HUES6 (cell line): ENCODE results near the gene USP38.
A peak's percentile ranks its signal among the peaks of the same experiment; 100 is the strongest.
"Not testable (repeated sequence)": the region's sequence is repeated elsewhere in the genome, so short reads cannot be mapped to it uniquely, and the experiment has no call there.

Source experiments
- H3K27ac ChIP-seq: 2 replicates; pipeline ENCODE4 v1.7.0; 2013; ENCODE audit warnings: low read depth, mild to moderate bottlenecking, low read length, inconsistent platforms
- H3K27me3 ChIP-seq: 2 replicates; pipeline ENCODE4 v1.6.1; 2013; ENCODE audit warnings: low read length; ENCODE audit not compliant: control insufficient read depth, insufficient read depth
- H3K36me3 ChIP-seq: 2 replicates; pipeline ENCODE4 v1.6.1; 2013; ENCODE audit warnings: low read length; ENCODE audit not compliant: control insufficient read depth, insufficient read depth
- H3K4me1 ChIP-seq: 2 replicates; pipeline ENCODE4 v1.6.1; 2013; ENCODE audit warnings: low read length; ENCODE audit not compliant: control insufficient read depth, insufficient read depth
- H3K4me3 ChIP-seq: 2 replicates; pipeline ENCODE4 v1.5.1; 2013; ENCODE audit warnings: low read depth, low read length
- H3K9ac ChIP-seq: one replicate; pipeline ENCODE4 v1.6.1; 2013; ENCODE audit warnings: mild to moderate bottlenecking, low read length
- H3K9me3 ChIP-seq: 2 replicates; pipeline ENCODE4 v1.6.1; 2013; ENCODE audit warnings: low read depth, low read length; ENCODE audit not compliant: control insufficient read depth, insufficient read depth

USP38 gene

DNA sequence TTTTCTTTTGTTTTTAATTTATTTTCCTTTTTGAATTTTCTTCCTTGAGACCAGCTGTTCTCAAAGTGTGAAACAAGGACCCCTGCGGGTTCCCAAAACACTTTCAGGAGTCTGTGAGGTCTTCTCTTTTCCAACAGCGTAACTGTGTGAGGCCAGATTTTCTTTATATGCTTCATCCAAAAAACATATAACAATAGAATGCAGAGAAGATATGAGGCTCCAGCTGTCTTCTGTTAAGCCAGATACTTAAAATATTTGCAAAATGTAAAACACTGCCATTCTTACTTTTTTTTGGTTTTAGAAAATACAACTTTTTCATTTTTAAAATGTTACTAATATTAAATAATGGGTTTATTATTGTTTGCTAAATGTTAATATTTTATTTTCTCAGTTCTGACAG is 27.8 kb downstream of the USP38 start:
- Histone ChIP-seq H3K9me3 (no peaks in the 10 kb centered on the region), H3K27me3 (no peaks in the 10 kb centered on the region), H3K4me1 (no peaks in the 10 kb centered on the region), H3K9ac (no peak overlapping the region), H3K36me3 (peaks cover 34% of the 10 kb centered on the region), H3K4me3 (no peak overlapping the region), H3K27ac (no peak overlapping the region)

GRCh38 chr4:143215873-143216272 is 31.2 kb downstream of the USP38 start:
- Histone ChIP-seq H3K4me1 (no peaks in the 10 kb centered on the region), H3K27ac (no peak overlapping the region), H3K27me3 (no peaks in the 10 kb centered on the region), H3K4me3 (no peak overlapping the region), H3K36me3 (peaks cover 39% of the 10 kb centered on the region), H3K9ac (no peak overlapping the region), H3K9me3 (no peaks in the 10 kb centered on the region)

- no peak overlapping the region for H3K27ac ChIP-seq
- H3K27me3 ChIP-seq: no peaks in the 10 kb centered on the region
- H3K9me3 ChIP-seq: no peaks in the 10 kb centered on the region
- peaks cover 10% of the 10 kb centered on the region; the same call in 1 of the 2 replicates for H3K36me3 ChIP-seq
- no peak overlapping the region for H3K4me3 ChIP-seq
- no peak overlapping the region for H3K9ac ChIP-seq
- H3K4me1 ChIP-seq: no peaks in the 10 kb centered on the region
Observed at GRCh38 chr4:143224255-143224654, 39.5 kb downstream of the USP38 start.

DNA sequence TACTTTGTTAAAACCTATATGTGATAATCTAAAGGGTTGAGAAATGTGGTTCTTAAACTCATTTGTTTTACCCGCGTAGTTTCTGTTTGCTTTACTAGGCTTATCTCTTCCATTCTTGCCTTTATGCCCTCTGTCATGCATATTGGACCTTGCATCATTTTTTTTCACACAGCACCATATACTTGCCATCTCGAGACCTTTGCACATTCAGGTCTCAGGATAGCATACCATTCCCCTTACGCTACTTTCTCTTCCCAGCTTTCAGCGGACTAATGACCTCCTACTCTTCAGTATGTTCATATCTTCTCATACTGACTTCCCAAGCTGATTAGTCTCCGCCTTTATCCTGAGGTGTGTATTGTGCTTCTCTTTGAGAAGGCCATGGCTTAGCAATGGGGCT is 40.5 kb downstream of the USP38 start:
- H3K27me3 ChIP-seq: no peaks in the 10 kb centered on the region
- H3K4me1 ChIP-seq: no peaks in the 10 kb centered on the region
- H3K4me3 ChIP-seq: no peak overlapping the region

GRCh38 chr4:143230683-143231082 is 46.0 kb downstream of the USP38 start:
- Histone ChIP-seq H3K9ac (no peak overlapping the region), H3K36me3 (no peaks in the 10 kb centered on the region), H3K27ac (no peak overlapping the region)

More for the DNA sequence above, 40.5 kb downstream of the USP38 start:
- Histone ChIP-seq H3K9ac (no peak overlapping the region), H3K36me3 (peaks cover 10% of the 10 kb centered on the region; the same call in 1 of the 2 replicates), H3K9me3 (no peaks in the 10 kb centered on the region), H3K27ac (peak overlapping the region; percentile 13; the same call in 1 of the 2 replicates)

GRCh38 chr4:143232277-143232676 is 47.6 kb downstream of the USP38 start:
- Histone ChIP-seq H3K27ac (no peak overlapping the region), H3K27me3 (no peaks in the 10 kb centered on the region), H3K9ac (no peak overlapping the region), H3K4me1 (no peaks in the 10 kb centered on the region), H3K9me3 (no peaks in the 10 kb centered on the region), H3K4me3 (no peak overlapping the region), H3K36me3 (no peaks in the 10 kb centered on the region)

More at GRCh38 chr4:143230683-143231082, 46.0 kb downstream of the USP38 start:
- no peaks in the 10 kb centered on the region for H3K9me3 ChIP-seq
- no peaks in the 10 kb centered on the region for H3K27me3 ChIP-seq
- H3K4me1 ChIP-seq: no peaks in the 10 kb centered on the region
- no peak overlapping the region for H3K4me3 ChIP-seq

GRCh38 chr4:143234153-143234552 is 49.4 kb downstream of the USP38 start:
- Histone ChIP-seq H3K27me3 (no peaks in the 10 kb centered on the region), H3K27ac (no peak overlapping the region), H3K4me1 (no peaks in the 10 kb centered on the region), H3K36me3 (no peaks in the 10 kb centered on the region), H3K4me3 (no peak overlapping the region), H3K9ac (no peak overlapping the region), H3K9me3 (no peaks in the 10 kb centered on the region)

- H3K36me3 ChIP-seq, H3K27me3 ChIP-seq, H3K9me3 ChIP-seq, H3K9ac ChIP-seq, H3K4me3 ChIP-seq, H3K4me1 ChIP-seq, H3K27ac ChIP-seq: not testable (repeated sequence)
Observed at GRCh38 chr4:143237195-143237594, 52.5 kb downstream of the USP38 start.

GRCh38 chr4:143240939-143241679 is 56.4 kb downstream of the USP38 start:
- Histone ChIP-seq H3K4me3 (no peak overlapping the region), H3K36me3 (no peaks in the 10 kb centered on the region), H3K27me3 (no peaks in the 10 kb centered on the region), H3K27ac (no peak overlapping the region), H3K9me3 (peaks cover 16% of the 10 kb centered on the region), H3K4me1 (no peaks in the 10 kb centered on the region), H3K9ac (no peak overlapping the region)

- Histone ChIP-seq H3K9ac (no peak overlapping the region), H3K4me1 (no peaks in the 10 kb centered on the region), H3K4me3 (no peak overlapping the region), H3K36me3 (no peaks in the 10 kb centered on the region), H3K9me3 (peaks cover 16% of the 10 kb centered on the region), H3K27me3 (no peaks in the 10 kb centered on the region), H3K27ac (no peak overlapping the region)
Observed at GRCh38 chr4:143241892-143242291, 57.2 kb downstream of the USP38 start.

GRCh38 chr4:143243041-143243440 is 58.3 kb downstream of the USP38 start:
- Histone ChIP-seq H3K27ac (no peak overlapping the region), H3K4me1 (no peaks in the 10 kb centered on the region), H3K9ac (no peak overlapping the region), H3K36me3 (no peaks in the 10 kb centered on the region), H3K4me3 (no peak overlapping the region), H3K27me3 (no peaks in the 10 kb centered on the region), H3K9me3 (peaks cover 16% of the 10 kb centered on the region)
